ENCODE data around the gene MORN1.

Gene MORN1

DNA sequence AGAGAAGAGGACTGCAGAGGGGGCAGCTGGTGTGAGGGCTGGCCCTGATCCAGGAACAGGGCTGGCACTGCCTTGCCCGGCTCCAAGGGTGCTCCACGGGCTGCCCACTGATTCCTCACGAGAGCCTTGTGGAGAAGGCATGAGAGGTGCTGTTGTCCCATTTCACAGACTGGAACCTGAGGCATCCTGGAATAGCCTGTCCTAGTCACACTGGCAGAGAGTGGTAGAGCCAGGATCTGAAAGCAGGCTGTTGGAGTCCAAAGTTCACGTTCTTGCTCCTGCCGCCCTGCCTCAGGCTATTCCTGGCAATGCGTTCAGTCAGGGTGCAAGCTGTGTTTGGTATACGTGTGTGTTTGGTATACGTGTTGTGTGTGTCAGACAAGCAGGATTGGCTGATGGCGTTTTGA lies 2.1 kb upstream of the MORN1 start:
- no peak overlapping the region for H3K4me3 ChIP-seq (ENCODE audit: low read length)
- H3K36me3 ChIP-seq (replicated peaks; ENCODE audit: low read depth, low read length) = peaks cover 33% of the 10 kb centered on the region
- H3K4me1 ChIP-seq (ENCODE audit: low read length) = peaks cover 20% of the 10 kb centered on the region
- H3K9ac ChIP-seq (ENCODE audit: low read length) = no peak overlapping the region
- peaks cover 57% of the 10 kb centered on the region for H3K79me2 ChIP-seq (ENCODE audit: low read length)
- no peak overlapping the region for H3K27ac ChIP-seq (ENCODE audit: low read length)
- TF ChIP-seq, protein P1, sequence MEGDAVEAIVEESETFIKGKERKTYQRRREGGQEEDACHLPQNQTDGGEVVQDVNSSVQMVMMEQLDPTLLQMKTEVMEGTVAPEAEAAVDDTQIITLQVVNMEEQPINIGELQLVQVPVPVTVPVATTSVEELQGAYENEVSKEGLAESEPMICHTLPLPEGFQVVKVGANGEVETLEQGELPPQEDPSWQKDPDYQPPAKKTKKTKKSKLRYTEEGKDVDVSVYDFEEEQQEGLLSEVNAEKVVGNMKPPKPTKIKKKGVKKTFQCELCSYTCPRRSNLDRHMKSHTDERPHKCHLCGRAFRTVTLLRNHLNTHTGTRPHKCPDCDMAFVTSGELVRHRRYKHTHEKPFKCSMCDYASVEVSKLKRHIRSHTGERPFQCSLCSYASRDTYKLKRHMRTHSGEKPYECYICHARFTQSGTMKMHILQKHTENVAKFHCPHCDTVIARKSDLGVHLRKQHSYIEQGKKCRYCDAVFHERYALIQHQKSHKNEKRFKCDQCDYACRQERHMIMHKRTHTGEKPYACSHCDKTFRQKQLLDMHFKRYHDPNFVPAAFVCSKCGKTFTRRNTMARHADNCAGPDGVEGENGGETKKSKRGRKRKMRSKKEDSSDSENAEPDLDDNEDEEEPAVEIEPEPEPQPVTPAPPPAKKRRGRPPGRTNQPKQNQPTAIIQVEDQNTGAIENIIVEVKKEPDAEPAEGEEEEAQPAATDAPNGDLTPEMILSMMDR (IDR thresholded peaks at IDR 0.05; ENCODE audit: low read depth, low read length) = no peak
- no peak for TF ChIP-seq EZH2phosphoT487 (IDR thresholded peaks at IDR 0.05; ENCODE audit: low read depth)
- 0 out of 2 replicates have a peak, but pooled peaks cover 3% of the 10 kb centered on the region for H4K20me1 ChIP-seq (ENCODE audit: insufficient read depth, low read length)
- no peak overlapping the region for H3K4me2 ChIP-seq (ENCODE audit: low read length)
- no peaks in the 10 kb centered on the region for H3K9me3 ChIP-seq (ENCODE audit: insufficient read depth, low read length)
- no peaks in the 10 kb centered on the region for H3K27me3 ChIP-seq (ENCODE audit: low read depth, low read length)
- no peak overlapping the region for H2AFZ ChIP-seq (ENCODE audit: low read depth, low read length)

DNA sequence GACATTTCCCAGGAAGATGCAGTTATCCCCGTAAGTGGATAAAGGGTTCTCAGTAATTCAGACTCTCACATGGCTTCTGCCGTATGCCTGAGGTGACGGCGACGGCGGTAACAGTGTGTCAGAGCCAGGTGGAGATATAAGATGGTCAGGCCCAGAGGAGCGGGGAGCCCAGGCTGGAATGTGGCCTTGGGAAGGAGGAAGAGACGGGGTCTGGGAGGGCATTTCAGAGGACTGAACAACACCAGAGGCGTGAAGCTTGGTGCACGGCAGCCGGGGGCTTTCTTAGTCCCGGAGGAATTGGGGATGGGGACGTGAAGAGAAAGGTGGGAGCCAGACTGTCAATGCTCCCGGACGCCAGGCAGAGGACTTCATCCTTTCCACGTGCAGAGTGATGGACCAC lies 1.3 kb upstream of the MORN1 start:
- Histone ChIP-seq H3K9me3 (ENCODE audit: insufficient read depth, low read length) (no peaks in the 10 kb centered on the region), H3K4me3 (ENCODE audit: low read length) (peak overlapping the region; percentile 99), H3K4me1 (ENCODE audit: low read length) (peaks cover 20% of the 10 kb centered on the region), H3K27ac (ENCODE audit: low read length) (no peak overlapping the region), H4K20me1 (ENCODE audit: insufficient read depth, low read length) (0 out of 2 replicates have a peak, but pooled peaks cover 3% of the 10 kb centered on the region), H3K79me2 (ENCODE audit: low read length) (peaks cover 57% of the 10 kb centered on the region), H3K9ac (ENCODE audit: low read length) (peak overlapping the region; percentile 92), H3K27me3 (ENCODE audit: low read depth, low read length) (no peaks in the 10 kb centered on the region), H2AFZ (ENCODE audit: low read depth, low read length) (no peak overlapping the region), H3K36me3 (replicated peaks; ENCODE audit: low read depth, low read length) (peaks cover 33% of the 10 kb centered on the region), H3K4me2 (ENCODE audit: low read length) (peak overlapping the region; percentile 98)
- no peak for TF ChIP-seq EZH2phosphoT487 (IDR thresholded peaks at IDR 0.05; ENCODE audit: low read depth)
- TF ChIP-seq, protein P1 (IDR thresholded peaks at IDR 0.05; ENCODE audit: low read depth, low read length) = no peak

DNA sequence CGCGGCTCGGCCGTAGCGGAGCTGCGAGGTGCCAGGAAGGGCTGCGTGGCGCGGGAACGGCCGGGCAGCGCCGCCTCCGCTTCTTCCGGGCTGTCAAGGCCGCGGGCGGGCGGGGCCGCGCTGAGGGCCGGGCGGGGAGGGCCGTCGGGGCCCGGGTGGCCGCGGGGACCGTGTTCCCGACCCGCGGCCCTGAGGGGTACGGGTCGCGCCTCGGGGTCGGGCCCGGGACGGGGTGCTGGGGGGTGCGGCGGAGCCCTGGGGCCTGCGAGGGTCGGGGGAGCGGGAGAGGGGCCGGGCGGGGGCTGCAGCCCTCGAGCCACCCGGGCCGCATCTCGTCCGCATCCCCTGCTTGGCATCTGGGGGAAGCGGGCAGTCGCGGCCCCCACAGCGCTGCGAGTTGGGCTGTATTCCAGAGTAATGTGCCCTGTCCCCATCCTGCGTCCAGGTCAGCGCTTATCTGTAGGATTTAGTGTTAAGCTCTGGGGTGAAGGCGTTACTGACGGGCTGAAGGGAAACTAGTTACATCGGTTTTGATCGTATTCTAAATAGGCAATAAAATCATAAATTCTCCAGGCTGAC lies 666 bp upstream of the MORN1 start:
- Histone ChIP-seq H3K4me3 (ENCODE audit: low read length) (peak overlapping the region; percentile 99), H3K36me3 (replicated peaks; ENCODE audit: low read depth, low read length) (peaks cover 27% of the 10 kb centered on the region), H2AFZ (ENCODE audit: low read depth, low read length) (no peak overlapping the region), H3K9ac (ENCODE audit: low read length) (peak overlapping the region; percentile 92), H3K27ac (ENCODE audit: low read length) (peak overlapping the region; percentile 31; the same call in 1 of the 2 replicates), H3K4me1 (ENCODE audit: low read length) (peaks cover 20% of the 10 kb centered on the region), H4K20me1 (ENCODE audit: insufficient read depth, low read length) (0 out of 2 replicates have a peak, but pooled peaks cover 3% of the 10 kb centered on the region), H3K4me2 (ENCODE audit: low read length) (peak overlapping the region; percentile 98), H3K27me3 (ENCODE audit: low read depth, low read length) (no peaks in the 10 kb centered on the region), H3K9me3 (ENCODE audit: insufficient read depth, low read length) (no peaks in the 10 kb centered on the region), H3K79me2 (ENCODE audit: low read length) (peaks cover 57% of the 10 kb centered on the region)
- TF ChIP-seq EZH2phosphoT487 (IDR thresholded peaks at IDR 0.05; ENCODE audit: low read depth) = no peak
- TF ChIP-seq, protein P1 (IDR thresholded peaks at IDR 0.05; ENCODE audit: low read depth, low read length) = no peak

DNA sequence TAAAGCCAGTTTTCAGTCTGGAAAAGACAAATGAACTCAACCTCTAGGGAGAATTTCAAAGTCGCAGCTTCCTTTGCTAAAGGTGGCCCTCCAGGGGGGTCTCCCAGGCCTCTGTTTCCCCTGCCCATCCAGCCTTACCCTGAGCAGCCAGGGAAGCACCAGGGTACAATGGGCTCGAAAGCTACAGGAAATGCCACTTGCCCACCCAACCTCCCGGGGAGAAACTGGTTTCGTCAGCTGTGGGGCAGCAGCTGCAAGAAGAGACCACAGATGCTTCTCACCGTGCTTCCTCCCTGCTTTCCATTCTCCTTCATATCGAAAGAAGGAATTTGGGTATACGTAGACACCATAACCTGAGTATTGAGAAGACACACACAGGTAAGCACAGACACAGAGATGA lies 1.7 kb downstream of the MORN1 start:
- H3K4me3 ChIP-seq (ENCODE audit: low read length) = 0 out of 2 replicates have a peak overlapping the region, but pooled peaks have one; percentile 87
- H3K9me3 ChIP-seq (ENCODE audit: insufficient read depth, low read length) = no peaks in the 10 kb centered on the region
- peaks cover 20% of the 10 kb centered on the region for H3K4me1 ChIP-seq (ENCODE audit: low read length)
- TF ChIP-seq, protein P1 (IDR thresholded peaks at IDR 0.05; ENCODE audit: low read depth, low read length) = no peak
- TF ChIP-seq EZH2phosphoT487 (IDR thresholded peaks at IDR 0.05; ENCODE audit: low read depth) = no peak
- no peak overlapping the region for H3K9ac ChIP-seq (ENCODE audit: low read length)
- peak overlapping the region; percentile 76 for H3K4me2 ChIP-seq (ENCODE audit: low read length)
- H3K36me3 ChIP-seq (replicated peaks; ENCODE audit: low read depth, low read length) = peaks cover 11% of the 10 kb centered on the region
- H2AFZ ChIP-seq (ENCODE audit: low read depth, low read length) = no peak overlapping the region
- peaks cover 45% of the 10 kb centered on the region for H3K79me2 ChIP-seq (ENCODE audit: low read length)
- H4K20me1 ChIP-seq (ENCODE audit: insufficient read depth, low read length) = 0 out of 2 replicates have a peak, but pooled peaks cover 3% of the 10 kb centered on the region
- no peaks in the 10 kb centered on the region for H3K27me3 ChIP-seq (ENCODE audit: low read depth, low read length)
- H3K27ac ChIP-seq (ENCODE audit: low read length) = no peak overlapping the region

Measured in OCI-LY3 (cell line).